Adrenal gland (tissue), 5 donors: ENCODE results near the gene RALGAPA1.

Source experiments
- CTCF ChIP-seq, 6 experiments: fragments of 450-650 bp in 4 of 6; fragments of 200-600 bp in 2 of 6; sonication (generic) in 1 of 6; IDR thresholded peaks; 1 replicate in 5 of 6; 2 replicates in 1 of 6; pipeline versions ENCODE4 v1.5.1 to v1.8.0; 2016 to 2021; ENCODE audit warnings: antibody characterized with exemption in 6 of 6, mild to moderate bottlenecking in 2 of 6, moderate library complexity in 1 of 6
- POLR2A ChIP-seq, 2 donors: fragments of 450-650 bp; IDR thresholded peaks; one replicate each; pipeline ENCODE4 v1.6.1; 2017; ENCODE audit warnings: antibody characterized with exemption in 2 of 2, mild to moderate bottlenecking in 2 of 2, moderate library complexity in 1 of 2
- donor health status: DM: no; HTN: no; CAD: no.

- no peak for TF ChIP-seq CTCF (IDR thresholded peaks at IDR 0.05)
- no peak for TF ChIP-seq POLR2A (IDR thresholded peaks at IDR 0.05)
Observed at GRCh38 chr14:35806006-35806907, 2.8 kb downstream of the RALGAPA1 start.
